Measurements from ENCODE around the gene MYH6.
A peak's percentile ranks its signal among the peaks of the same experiment; 100 is the strongest.
"Not testable (repeated sequence)": the region's sequence is repeated elsewhere in the genome, so short reads cannot be mapped to it uniquely, and the experiment has no call there.

Gene MYH6

GRCh38 chr14:23407516-23408306, at the start of gene MYH6:
Gene MYH6, minus strand, starts transcription at chr14:23408273. Its CDS starts 1,050 bp downstream, at chr14:23407223.
- DNase-seq: no peak

GRCh38 chr14:23456883-23457586, 49.0 kb upstream of the MYH6 start:
- not testable (repeated sequence) for DNase-seq

- DNase-seq: no peak
These were observed 46.4 kb upstream of the MYH6 start for GRCh38 chr14:23454445-23454856.

- DNase-seq: no peak
These were observed 44.2 kb upstream of the MYH6 start for GRCh38 chr14:23452237-23452636.

- DNase-seq: no peak
These were observed 42.3 kb upstream of the MYH6 start for GRCh38 chr14:23450379-23450778.

GRCh38 chr14:23449314-23449713, 41.2 kb upstream of the MYH6 start:
- no peak for DNase-seq

- DNase-seq: peak; percentile 32
These were observed 39.6 kb upstream of the MYH6 start for GRCh38 chr14:23447361-23448350.

- no peak for DNase-seq
These were observed 38.3 kb upstream of the MYH6 start for GRCh38 chr14:23446291-23446851.

- no peak for DNase-seq
These were observed 37.7 kb upstream of the MYH6 start for GRCh38 chr14:23445773-23446172.

- DNase-seq: no peak
These were observed 36.2 kb upstream of the MYH6 start for GRCh38 chr14:23444314-23444713.

- DNase-seq: no peak
These were observed 35.8 kb upstream of the MYH6 start for GRCh38 chr14:23443881-23444280.

GRCh38 chr14:23443411-23443812, 35.3 kb upstream of the MYH6 start:
- no peak for DNase-seq

GRCh38 chr14:23442721-23443356, 34.8 kb upstream of the MYH6 start:
- DNase-seq: no peak

GRCh38 chr14:23441076-23441475, 33.0 kb upstream of the MYH6 start:
- DNase-seq: no peak

GRCh38 chr14:23439107-23439835, 31.2 kb upstream of the MYH6 start:
- DNase-seq: no peak

- DNase-seq: no peak
These were observed 30.3 kb upstream of the MYH6 start for GRCh38 chr14:23438101-23438971.

GRCh38 chr14:23437133-23438100, 29.3 kb upstream of the MYH6 start:
- DNase-seq: no peak

- no peak for DNase-seq
These were observed 28.5 kb upstream of the MYH6 start for GRCh38 chr14:23436327-23437132.
